HUES48 (cell line): ENCODE measurements around the gene SAE1.
"Not testable (repeated sequence)": the region's sequence is repeated elsewhere in the genome, so short reads cannot be mapped to it uniquely, and the experiment has no call there.

Source experiments
- H3K27ac ChIP-seq: one replicate; pipeline ENCODE4 v1.7.0; 2013; ENCODE audit warnings: low read depth, low read length, inconsistent platforms
- H3K27me3 ChIP-seq: 2 replicates; pipeline ENCODE4 v1.6.1; 2013; ENCODE audit warnings: mild to moderate bottlenecking, low read length; ENCODE audit not compliant: control insufficient read depth, insufficient read depth
- H3K36me3 ChIP-seq: 2 replicates; pipeline ENCODE4 v1.6.1; 2013; ENCODE audit warnings: low read length; ENCODE audit not compliant: control insufficient read depth, insufficient read depth
- H3K4me1 ChIP-seq: 2 replicates; pipeline ENCODE4 v1.6.1; 2013; ENCODE audit warnings: mild to moderate bottlenecking, low read length; ENCODE audit not compliant: control insufficient read depth, insufficient read depth
- H3K4me3 ChIP-seq: 2 replicates; pipeline ENCODE4 v1.5.1; 2013; ENCODE audit warnings: mild to moderate bottlenecking, low read depth, low read length
- H3K9ac ChIP-seq: 2 replicates; pipeline ENCODE4 v1.6.1; 2013; ENCODE audit warnings: mild to moderate bottlenecking, low read depth, low read length, moderate library complexity
- H3K9me3 ChIP-seq: 2 replicates; pipeline ENCODE4 v1.6.1; 2013; ENCODE audit warnings: low read length; ENCODE audit not compliant: control insufficient read depth, insufficient read depth

SAE1 gene

GRCh38 chr19:47247308-47247990 lies 116.8 kb downstream of the SAE1 start:
- Histone ChIP-seq H3K4me3 (no peak overlapping the region), H3K9me3 (no peaks in the 10 kb centered on the region), H3K27ac (no peak overlapping the region), H3K27me3 (peaks cover 5% of the 10 kb centered on the region; the same call in 1 of the 2 replicates), H3K4me1 (0 out of 2 replicates have a peak, but pooled peaks cover 3% of the 10 kb centered on the region), H3K36me3 (no peaks in the 10 kb centered on the region), H3K9ac (no peak overlapping the region)

GRCh38 chr19:47253016-47253415 lies 122.4 kb downstream of the SAE1 start:
- H3K4me3 ChIP-seq, H3K9ac ChIP-seq, H3K36me3 ChIP-seq, H3K9me3 ChIP-seq, H3K27me3 ChIP-seq, H3K4me1 ChIP-seq, H3K27ac ChIP-seq: not testable (repeated sequence)

GRCh38 chr19:47253467-47253881 lies 122.8 kb downstream of the SAE1 start:
- Histone ChIP-seq H3K27me3 (no peaks in the 10 kb centered on the region), H3K9ac (no peak overlapping the region), H3K4me3 (no peak overlapping the region)

GRCh38 chr19:47253970-47254369 lies 123.3 kb downstream of the SAE1 start:
- H3K9me3 ChIP-seq: no peaks in the 10 kb centered on the region
- H3K27me3 ChIP-seq: no peaks in the 10 kb centered on the region
- H3K36me3 ChIP-seq: peaks cover 5% of the 10 kb centered on the region
- H3K4me3 ChIP-seq: no peak overlapping the region
- peak overlapping the region; percentile 7 for H3K27ac ChIP-seq
- peaks cover 8% of the 10 kb centered on the region for H3K4me1 ChIP-seq
- H3K9ac ChIP-seq: no peak overlapping the region

More at GRCh38 chr19:47253467-47253881, 122.8 kb downstream of the SAE1 start:
- Histone ChIP-seq H3K9me3 (no peaks in the 10 kb centered on the region), H3K27ac (no peak overlapping the region), H3K36me3 (peaks cover under 1% of the 10 kb centered on the region; the same call in 1 of the 2 replicates), H3K4me1 (peaks cover 8% of the 10 kb centered on the region)

GRCh38 chr19:47255879-47256692 lies 125.5 kb downstream of the SAE1 start, which contains the start of gene CCDC9:
Gene CCDC9, plus strand, starts transcription at chr19:47256525. Its CDS starts 1,876 bp downstream, at chr19:47258401.
- Histone ChIP-seq H3K9me3 (no peaks in the 10 kb centered on the region), H3K4me3 (peak within 1 kb of the TSS; percentile 91), H3K9ac (peak within 1 kb of the TSS; percentile 87)

GRCh38 chr19:47256693-47257410 lies 126.2 kb downstream of the SAE1 start:
- H3K27ac ChIP-seq: peak overlapping the region; percentile 97

More at GRCh38 chr19:47255879-47256692, 125.5 kb downstream of the SAE1 start, which contains the start of gene CCDC9:
- Histone ChIP-seq H3K27me3 (no peaks in the 10 kb centered on the region), H3K36me3 (peaks cover 26% of the 10 kb centered on the region), H3K4me1 (peaks cover 8% of the 10 kb centered on the region), H3K27ac (peak within 1 kb of the TSS; percentile 97)

GRCh38 chr19:47257411-47258169 lies 127.0 kb downstream of the SAE1 start:
- Histone ChIP-seq H3K4me3 (peak overlapping the region; percentile 77), H3K4me1 (peaks cover 8% of the 10 kb centered on the region), H3K36me3 (peaks cover 33% of the 10 kb centered on the region), H3K9ac (peak overlapping the region; percentile 78), H3K9me3 (no peaks in the 10 kb centered on the region), H3K27ac (peak overlapping the region; percentile 97), H3K27me3 (no peaks in the 10 kb centered on the region)

More at GRCh38 chr19:47256693-47257410, 126.2 kb downstream of the SAE1 start:
- H3K4me3 ChIP-seq: peak overlapping the region; percentile 91; the same call in 1 of the 2 replicates
- H3K9me3 ChIP-seq: no peaks in the 10 kb centered on the region
- peak overlapping the region; percentile 87; the same call in 1 of the 2 replicates for H3K9ac ChIP-seq
- peaks cover 8% of the 10 kb centered on the region for H3K4me1 ChIP-seq
- peaks cover 28% of the 10 kb centered on the region for H3K36me3 ChIP-seq
- H3K27me3 ChIP-seq: no peaks in the 10 kb centered on the region

GRCh38 chr19:47258434-47258833 lies 127.8 kb downstream of the SAE1 start:
- no peaks in the 10 kb centered on the region for H3K27me3 ChIP-seq
- no peaks in the 10 kb centered on the region for H3K9me3 ChIP-seq
- peaks cover 8% of the 10 kb centered on the region for H3K4me1 ChIP-seq
- H3K27ac ChIP-seq: no peak overlapping the region
- no peak overlapping the region for H3K9ac ChIP-seq
- peaks cover 35% of the 10 kb centered on the region for H3K36me3 ChIP-seq
- H3K4me3 ChIP-seq: peak overlapping the region; percentile 77; the same call in 1 of the 2 replicates

GRCh38 chr19:47258895-47259555 lies 128.4 kb downstream of the SAE1 start:
- H3K9ac ChIP-seq: no peak overlapping the region
- H3K36me3 ChIP-seq: peaks cover 35% of the 10 kb centered on the region
- H3K27ac ChIP-seq: no peak overlapping the region
- peaks cover 8% of the 10 kb centered on the region for H3K4me1 ChIP-seq
- H3K9me3 ChIP-seq: no peaks in the 10 kb centered on the region
- no peaks in the 10 kb centered on the region for H3K27me3 ChIP-seq
- no peak overlapping the region for H3K4me3 ChIP-seq
